ENCODE data around the gene BNC2.

BNC2 gene

GRCh38 chr9:16530669-16531642, 339.5 kb downstream of the BNC2 start:
- DNase-seq = peak; percentile 75

GRCh38 chr9:16527573-16527972, 342.9 kb downstream of the BNC2 start:
- no peak for DNase-seq

DNA sequence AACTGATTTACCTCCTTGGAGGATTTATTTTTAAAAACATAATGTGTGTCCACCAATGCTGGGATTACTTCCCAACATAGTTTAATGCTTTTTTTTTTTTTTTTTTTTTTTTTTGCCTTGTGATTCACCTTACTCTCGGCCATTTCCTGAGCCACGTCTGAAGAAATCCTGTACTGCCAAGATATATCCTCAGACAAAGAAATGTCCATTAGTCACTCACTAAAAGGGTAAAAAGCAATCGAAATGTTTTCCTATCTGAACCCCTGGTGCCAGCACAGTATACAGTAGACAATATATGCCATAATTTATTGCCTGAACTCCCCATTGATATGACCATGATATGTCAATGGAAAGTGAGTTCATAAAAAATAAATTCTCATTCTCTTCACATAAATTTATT, 344.1 kb downstream of the BNC2 start:
- DNase-seq = no peak

DNA sequence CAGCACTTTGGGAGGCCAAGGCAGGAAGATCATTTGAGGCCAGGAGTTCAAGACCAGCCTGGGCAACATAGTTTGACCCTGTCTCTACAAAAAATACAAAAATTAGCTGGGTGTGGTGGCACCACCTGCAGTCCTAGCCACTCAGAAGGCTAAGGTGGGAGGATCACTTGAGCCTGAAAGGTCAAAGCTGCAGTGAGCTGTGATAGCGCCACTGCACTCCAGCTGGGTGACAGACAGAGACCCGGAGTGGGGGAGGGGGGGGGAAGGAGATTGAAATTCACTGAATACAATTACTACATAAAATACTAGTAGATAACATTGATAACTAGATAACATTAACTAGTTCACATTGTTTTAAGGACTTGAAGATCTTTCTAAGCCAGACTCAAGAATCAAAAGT, 345.6 kb downstream of the BNC2 start:
- DNase-seq = no peak

- no peak for DNase-seq
These were observed 346.4 kb downstream of the BNC2 start for GRCh38 chr9:16524078-16524477.

- DNase-seq = no peak
These were observed 348.5 kb downstream of the BNC2 start for GRCh38 chr9:16521868-16522411.

- no peak for DNase-seq
These were observed 351.5 kb downstream of the BNC2 start for GRCh38 chr9:16519001-16519400.

DNA sequence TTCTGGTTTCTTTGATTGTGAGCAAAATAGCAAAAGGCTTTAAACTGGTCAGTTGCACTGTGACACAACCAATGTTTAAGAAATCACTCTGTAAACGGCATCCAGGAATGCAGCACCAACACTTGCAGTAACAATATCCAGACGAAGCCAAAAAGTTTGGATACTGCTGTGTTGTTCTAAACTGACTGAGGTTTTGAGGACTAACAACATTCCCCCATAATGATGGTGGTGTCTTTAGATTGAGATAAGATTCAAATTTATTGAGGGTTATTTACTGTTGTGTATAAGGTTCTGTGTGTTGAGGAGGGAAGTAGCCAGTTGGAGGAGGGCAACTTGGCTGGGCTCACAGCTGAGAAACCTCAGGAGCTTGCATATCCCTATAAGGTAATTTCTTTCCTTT, 353.6 kb downstream of the BNC2 start:
- no peak for DNase-seq

DNA sequence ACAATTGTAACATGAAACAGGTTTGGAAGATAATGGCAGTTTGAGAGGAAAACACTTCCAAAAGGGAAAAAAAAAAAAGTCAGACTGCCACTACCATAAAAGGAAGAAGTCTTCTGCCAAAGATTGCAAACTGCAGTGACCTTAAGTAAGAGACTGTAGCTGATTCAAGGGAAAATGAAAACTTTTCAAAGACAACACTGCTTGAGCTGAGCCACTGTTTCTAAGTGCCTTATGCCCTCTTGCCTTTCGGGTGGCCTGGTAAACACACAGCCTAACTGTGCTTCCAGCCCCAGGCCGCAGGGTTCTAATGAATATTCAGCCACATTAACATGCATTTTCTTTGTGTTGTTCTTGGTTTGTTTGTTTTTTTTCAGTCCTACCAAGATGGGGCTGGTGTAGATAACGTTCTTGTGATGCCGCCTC, 354.6 kb downstream of the BNC2 start:
- DNase-seq = no peak

- no peak for DNase-seq
These were observed 355.3 kb downstream of the BNC2 start for GRCh38 chr9:16515207-16515606.

- DNase-seq = no peak
These were observed 356.3 kb downstream of the BNC2 start for GRCh38 chr9:16514131-16514530.

DNA sequence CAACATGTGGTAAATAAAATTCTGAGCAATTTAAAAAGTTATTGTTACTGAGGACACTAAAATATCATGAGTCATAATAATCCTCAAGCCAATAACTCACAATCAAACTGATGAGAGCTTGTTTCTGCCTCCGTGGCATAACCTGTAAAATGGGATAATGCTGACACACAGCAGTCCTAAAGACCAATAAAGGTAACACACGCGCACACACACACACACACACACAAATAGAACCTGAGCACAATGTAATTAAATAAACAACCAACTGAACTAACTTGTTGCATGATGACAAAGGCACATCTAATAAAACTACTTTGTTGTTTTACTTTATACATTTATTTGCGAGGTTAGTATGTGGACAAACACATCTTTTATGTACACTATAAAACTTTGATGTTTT, 358.2 kb downstream of the BNC2 start:
- no peak for DNase-seq

- DNase-seq = no peak
These were observed 360.0 kb downstream of the BNC2 start for GRCh38 chr9:16510482-16510881.

- DNase-seq = no peak
These were observed 360.5 kb downstream of the BNC2 start for GRCh38 chr9:16509997-16510396.

DNA sequence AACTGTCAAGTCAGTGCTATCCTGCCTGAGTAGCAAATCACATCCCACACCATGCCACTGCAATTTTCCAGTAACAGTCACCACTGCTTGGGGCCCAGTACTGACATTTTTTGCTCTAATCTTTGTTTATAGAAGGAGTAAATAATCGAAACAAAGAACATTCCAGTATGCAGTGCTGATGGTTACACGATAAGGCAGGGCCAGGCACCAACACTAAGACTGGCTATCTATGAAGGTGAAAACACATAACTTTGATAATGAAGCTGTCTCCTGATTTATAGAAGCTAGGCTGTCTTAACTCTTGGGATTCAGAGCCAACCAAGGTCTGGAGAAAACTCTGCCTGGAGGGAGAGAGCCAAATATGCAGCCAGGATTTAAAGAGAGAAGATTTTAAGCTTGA, 365.3 kb downstream of the BNC2 start:
- DNase-seq = no peak

- DNase-seq = no peak
These were observed 368.7 kb downstream of the BNC2 start for GRCh38 chr9:16501726-16502125.

DNA sequence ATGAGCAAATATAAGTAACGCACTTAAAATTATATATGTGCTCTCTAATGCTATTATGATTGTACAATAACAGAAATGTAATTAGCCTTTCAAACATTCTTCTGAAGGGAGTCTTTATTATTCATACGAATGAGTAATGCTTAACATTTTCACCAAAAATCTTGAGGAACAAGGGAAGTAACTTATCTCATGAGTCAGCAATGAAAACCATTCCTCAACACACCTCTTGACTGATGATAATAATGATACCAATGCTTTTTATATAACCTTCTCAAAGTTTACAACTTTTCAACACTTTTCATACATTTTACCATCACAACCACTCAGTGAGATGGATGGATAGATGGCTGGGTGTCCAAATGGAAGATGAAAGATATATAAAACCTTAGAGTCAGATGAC, 369.3 kb downstream of the BNC2 start:
- no peak for DNase-seq

DNA sequence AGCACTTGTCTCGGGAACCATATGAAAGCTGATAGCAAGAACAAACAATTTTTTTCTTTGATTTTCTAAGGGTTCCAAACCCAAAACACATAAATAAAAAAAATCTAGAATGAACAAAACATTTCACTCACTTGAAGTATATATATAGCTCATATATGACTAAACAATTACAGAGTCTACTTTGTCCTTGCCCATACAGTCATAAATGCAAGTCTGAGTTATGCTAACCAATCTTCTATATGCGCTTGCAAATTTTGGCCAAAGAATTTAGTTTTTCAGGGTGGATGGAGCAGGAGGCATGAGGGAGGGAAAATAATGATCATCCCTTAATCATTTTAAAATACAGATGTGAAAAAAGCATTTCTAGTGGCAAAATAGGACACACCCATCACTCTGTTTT, 370.1 kb downstream of the BNC2 start:
- no peak for DNase-seq

DNA sequence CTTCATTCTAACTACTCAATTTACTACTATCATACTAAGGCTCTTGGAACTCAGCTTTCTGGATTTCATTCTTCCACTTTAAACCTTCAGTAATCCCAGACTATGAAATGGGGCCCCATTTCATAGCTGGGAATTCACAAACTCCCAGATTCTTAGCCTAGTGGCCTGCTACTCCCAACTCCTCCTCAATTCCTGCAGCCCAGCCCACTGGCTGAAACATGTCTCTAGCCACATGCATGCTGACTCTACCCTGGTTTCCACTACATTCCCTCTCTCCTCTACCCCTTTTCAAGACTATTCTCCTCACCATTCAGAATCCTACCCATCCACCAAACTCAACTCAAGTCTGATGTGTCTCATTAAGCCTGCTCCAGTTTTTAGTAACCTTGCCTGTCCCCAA, 370.6 kb downstream of the BNC2 start:
- no peak for DNase-seq

DNA sequence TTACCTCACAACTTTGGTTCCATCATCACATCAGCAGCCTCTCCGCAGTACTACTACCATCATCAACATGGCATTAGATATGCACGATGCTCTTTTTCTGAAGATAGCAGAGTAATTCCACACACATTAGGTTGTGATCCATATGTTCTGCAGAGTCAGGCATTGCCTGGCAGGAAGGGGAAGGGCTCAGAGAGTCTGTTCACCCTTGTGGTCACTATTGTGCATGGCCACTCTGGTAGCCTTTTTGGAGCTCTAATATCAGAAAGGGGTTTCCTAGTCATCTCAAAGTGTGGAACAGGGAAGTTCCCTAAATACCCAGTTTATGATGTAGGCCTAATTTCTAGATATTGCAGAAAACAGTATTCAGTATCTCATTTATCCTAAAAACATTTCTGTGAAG, 373.6 kb downstream of the BNC2 start:
- DNase-seq = no peak

- DNase-seq = no peak
These were observed 382.6 kb downstream of the BNC2 start for GRCh38 chr9:16487915-16488314.

- DNase-seq = no peak
These were observed 384.7 kb downstream of the BNC2 start for GRCh38 chr9:16485575-16486321.

GRCh38 chr9:16485160-16485559, 385.3 kb downstream of the BNC2 start:
- no peak for DNase-seq

- no peak for DNase-seq
These were observed 385.7 kb downstream of the BNC2 start for GRCh38 chr9:16484744-16485143.
